ENCODE measurements around the gene CCDC97. TPM values are rescaled to one million over a fixed set of nuclear protein-coding genes. Genes with fewer than 3 reads are reported as not detected.

Gene CCDC97
- total RNA-seq, 1 experiment from 2014 or later, result 31.4 TPM

DNA sequence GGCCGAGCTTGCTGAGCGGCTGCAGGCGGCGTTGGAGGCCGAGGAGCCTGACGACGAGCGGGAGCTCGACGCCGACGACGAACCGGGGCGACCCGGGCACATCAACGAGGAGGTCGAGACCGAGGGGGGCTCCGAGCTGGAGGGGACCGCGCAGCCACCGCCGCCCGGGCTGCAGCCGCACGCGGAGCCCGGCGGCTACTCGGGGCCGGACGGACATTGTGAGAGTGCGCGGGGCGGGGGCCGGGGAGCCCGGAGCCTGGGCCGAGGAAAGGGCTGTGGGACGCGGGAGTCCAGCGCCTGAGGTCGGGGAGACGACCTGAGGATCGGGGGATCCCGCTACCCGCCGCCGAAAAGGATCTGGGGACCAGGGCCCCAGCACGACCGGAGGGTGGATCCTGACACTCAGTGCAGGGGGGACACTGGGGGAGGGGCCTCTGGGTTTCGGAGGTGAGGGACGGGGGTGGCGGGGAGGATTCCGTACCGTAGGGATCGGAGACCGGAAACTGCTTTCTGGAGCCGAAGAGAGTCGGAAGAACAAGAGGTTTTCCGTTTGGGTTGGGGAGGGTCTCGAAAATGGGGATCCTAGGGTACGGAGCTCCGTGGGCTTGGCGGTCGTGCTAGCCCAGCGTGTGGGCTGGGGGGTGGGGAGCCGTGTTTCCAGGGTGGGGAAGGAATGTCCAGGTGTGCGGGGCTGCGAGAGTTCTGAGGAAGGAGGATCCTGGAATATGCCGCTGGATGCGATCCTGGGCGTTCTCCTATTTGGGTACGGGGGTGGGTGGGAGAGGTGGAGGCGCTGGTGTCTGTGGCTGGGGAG lies 45.2 kb upstream of the CCDC97 start:
- ChIA-PET CTCF (interaction anchor here (0.7 to 5.7 kb wide), 11 partner anchors 16 to 445 kb away, joined by 3 to 95 read pairs (median 4); no protein-coding TSS in a partner anchor), POLR2A (interaction anchor here (0.8 to 3.2 kb wide), 9 partner anchors 16 to 99 kb away, joined by 3 to 24 read pairs (median 4); partner anchors contain the start of genes AXL, B9D2 and CYP2S1)
- Mint-ChIP-seq H3K27ac (peak overlapping the region; percentile 99), H3K36me3 (peaks cover 27% of the 10 kb centered on the region), H3K27me3 (ENCODE audit: low read depth) (no peaks in the 10 kb centered on the region; the same call in 1 of the 2 replicates), H3K4me3 (peak overlapping the region; percentile 95), H3K9me3 (no peaks in the 10 kb centered on the region), H3K4me1 (peaks cover 27% of the 10 kb centered on the region)
- DNase-seq (ENCODE audit: low spot score), result peak; percentile 46
- 0 out of 2 replicates have a peak, but pooled peaks have one; percentile 62 for TF ChIP-seq JUN (CRISPR knock-in tag; IDR thresholded peaks at IDR 0.05)
- TF ChIP-seq ZNF232 (CRISPR knock-in tag; IDR thresholded peaks at IDR 0.05), result 0 out of 2 replicates have a peak, but pooled peaks have one; percentile 32
- peak; percentile 7; the same call in 1 of the 2 replicates for TF ChIP-seq ELF4 (CRISPR knock-in tag; IDR thresholded peaks at IDR 0.05; ENCODE audit: low read depth)
- TF ChIP-seq ZNF423 (CRISPR knock-in tag; IDR thresholded peaks at IDR 0.05), result no peak
- TF ChIP-seq, protein P1, sequence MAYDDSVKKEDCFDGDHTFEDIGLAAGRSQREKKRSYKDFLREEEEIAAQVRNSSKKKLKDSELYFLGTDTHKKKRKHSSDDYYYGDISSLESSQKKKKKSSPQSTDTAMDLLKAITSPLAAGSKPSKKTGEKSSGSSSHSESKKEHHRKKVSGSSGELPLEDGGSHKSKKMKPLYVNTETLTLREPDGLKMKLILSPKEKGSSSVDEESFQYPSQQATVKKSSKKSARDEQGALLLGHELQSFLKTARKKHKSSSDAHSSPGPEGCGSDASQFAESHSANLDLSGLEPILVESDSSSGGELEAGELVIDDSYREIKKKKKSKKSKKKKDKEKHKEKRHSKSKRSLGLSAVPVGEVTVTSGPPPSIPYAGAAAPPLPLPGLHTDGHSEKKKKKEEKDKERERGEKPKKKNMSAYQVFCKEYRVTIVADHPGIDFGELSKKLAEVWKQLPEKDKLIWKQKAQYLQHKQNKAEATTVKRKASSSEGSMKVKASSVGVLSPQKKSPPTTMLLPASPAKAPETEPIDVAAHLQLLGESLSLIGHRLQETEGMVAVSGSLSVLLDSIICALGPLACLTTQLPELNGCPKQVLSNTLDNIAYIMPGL (CRISPR knock-in tag; IDR thresholded peaks at IDR 0.05), result peak; percentile 38; the same call in 1 of the 2 replicates
- TF ChIP-seq, protein P2, sequence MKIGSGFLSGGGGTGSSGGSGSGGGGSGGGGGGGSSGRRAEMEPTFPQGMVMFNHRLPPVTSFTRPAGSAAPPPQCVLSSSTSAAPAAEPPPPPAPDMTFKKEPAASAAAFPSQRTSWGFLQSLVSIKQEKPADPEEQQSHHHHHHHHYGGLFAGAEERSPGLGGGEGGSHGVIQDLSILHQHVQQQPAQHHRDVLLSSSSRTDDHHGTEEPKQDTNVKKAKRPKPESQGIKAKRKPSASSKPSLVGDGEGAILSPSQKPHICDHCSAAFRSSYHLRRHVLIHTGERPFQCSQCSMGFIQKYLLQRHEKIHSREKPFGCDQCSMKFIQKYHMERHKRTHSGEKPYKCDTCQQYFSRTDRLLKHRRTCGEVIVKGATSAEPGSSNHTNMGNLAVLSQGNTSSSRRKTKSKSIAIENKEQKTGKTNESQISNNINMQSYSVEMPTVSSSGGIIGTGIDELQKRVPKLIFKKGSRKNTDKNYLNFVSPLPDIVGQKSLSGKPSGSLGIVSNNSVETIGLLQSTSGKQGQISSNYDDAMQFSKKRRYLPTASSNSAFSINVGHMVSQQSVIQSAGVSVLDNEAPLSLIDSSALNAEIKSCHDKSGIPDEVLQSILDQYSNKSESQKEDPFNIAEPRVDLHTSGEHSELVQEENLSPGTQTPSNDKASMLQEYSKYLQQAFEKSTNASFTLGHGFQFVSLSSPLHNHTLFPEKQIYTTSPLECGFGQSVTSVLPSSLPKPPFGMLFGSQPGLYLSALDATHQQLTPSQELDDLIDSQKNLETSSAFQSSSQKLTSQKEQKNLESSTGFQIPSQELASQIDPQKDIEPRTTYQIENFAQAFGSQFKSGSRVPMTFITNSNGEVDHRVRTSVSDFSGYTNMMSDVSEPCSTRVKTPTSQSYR (CRISPR knock-in tag; IDR thresholded peaks at IDR 0.05), result no peak
- TF ChIP-seq, protein P3, sequence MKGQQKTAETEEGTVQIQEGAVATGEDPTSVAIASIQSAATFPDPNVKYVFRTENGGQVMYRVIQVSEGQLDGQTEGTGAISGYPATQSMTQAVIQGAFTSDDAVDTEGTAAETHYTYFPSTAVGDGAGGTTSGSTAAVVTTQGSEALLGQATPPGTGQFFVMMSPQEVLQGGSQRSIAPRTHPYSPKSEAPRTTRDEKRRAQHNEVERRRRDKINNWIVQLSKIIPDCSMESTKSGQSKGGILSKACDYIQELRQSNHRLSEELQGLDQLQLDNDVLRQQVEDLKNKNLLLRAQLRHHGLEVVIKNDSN (CRISPR knock-in tag; IDR thresholded peaks at IDR 0.05), result peak; percentile 50
- ATAC-seq, result no peak

DNA sequence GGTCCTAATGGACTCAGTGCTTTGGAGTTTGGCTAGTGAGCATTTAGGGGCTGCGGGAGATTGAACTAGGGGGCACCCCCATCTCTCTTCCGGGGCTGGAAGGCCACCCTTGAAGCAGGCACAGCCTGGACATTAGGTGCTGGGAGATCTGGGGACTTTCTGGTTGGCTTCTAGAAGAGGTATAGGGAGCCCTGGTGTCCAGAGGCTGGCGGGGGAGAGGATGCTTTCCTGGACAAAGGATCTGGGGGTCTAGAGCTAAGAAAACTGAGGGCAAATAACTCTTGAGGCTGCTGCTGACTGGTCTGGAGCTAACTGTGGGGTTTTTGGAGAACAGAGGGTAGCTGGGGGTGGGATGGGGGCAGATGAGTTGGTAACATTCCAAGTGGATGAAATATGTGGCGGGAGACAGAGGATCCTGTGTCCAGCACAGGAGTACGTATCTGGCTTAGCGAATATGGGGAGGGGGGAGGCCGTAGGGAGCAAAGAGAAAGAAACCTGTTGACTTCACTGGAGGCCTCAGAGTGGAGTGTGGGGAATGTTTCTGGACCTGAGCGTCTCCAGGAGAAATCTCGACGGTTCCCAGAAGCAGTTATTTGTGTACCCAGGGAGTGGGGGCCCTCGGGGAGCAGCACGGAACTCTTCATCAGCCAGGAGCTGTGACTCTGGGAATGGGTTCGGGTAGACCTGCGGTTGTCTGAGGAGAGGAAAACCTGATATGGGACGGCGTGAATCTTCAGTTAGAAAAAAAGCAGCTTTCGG lies 44.4 kb upstream of the CCDC97 start:
- Mint-ChIP-seq H3K4me3 (peak overlapping the region; percentile 95), H3K36me3 (peaks cover 26% of the 10 kb centered on the region), H3K9me3 (no peaks in the 10 kb centered on the region), H3K27ac (peak overlapping the region; percentile 97), H3K4me1 (peaks cover 27% of the 10 kb centered on the region), H3K27me3 (ENCODE audit: low read depth) (no peaks in the 10 kb centered on the region; the same call in 1 of the 2 replicates)
- no peak for ATAC-seq
- TF ChIP-seq, protein P4, sequence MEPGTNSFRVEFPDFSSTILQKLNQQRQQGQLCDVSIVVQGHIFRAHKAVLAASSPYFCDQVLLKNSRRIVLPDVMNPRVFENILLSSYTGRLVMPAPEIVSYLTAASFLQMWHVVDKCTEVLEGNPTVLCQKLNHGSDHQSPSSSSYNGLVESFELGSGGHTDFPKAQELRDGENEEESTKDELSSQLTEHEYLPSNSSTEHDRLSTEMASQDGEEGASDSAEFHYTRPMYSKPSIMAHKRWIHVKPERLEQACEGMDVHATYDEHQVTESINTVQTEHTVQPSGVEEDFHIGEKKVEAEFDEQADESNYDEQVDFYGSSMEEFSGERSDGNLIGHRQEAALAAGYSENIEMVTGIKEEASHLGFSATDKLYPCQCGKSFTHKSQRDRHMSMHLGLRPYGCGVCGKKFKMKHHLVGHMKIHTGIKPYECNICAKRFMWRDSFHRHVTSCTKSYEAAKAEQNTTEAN (CRISPR knock-in tag; IDR thresholded peaks at IDR 0.05), result no peak
- no peak for TF ChIP-seq ZNF138 (CRISPR knock-in tag; conservative IDR thresholded peaks at IDR 0.05)
- CTCF ChIA-PET, result interaction anchor here (1.0 to 5.7 kb wide), 2 partner anchors 43 to 62 kb away, joined by 5 to 95 read pairs; no protein-coding TSS in a partner anchor
- POLR2A ChIA-PET, result interaction anchor here (1.1 to 3.2 kb wide), 3 partner anchors 47 to 98 kb away, joined by 3 to 24 read pairs (median 6); partner anchors contain the start of genes AXL and B9D2
- DNase-seq (ENCODE audit: low spot score), result no peak

DNA sequence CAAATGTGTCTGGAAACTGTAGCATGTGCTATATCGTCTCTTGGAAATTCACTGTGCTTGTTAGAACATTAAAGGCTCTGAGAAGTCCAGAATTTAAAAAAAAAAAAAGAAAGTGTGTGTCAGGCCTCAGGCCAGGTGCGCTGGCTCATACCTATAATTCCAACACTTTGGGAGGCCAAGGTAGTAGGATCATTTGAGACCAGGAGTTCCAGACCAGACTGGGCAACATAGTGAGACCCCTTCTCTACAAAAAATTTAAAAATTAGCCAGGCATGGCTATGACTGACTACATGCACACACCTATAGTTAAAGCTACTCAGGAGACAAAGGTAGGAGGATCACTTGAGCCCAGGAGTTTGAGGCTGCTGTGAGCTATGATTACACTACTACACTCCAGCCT lies 40.9 kb upstream of the CCDC97 start:
- ATAC-seq (no peak), DNase-seq (ENCODE audit: low spot score) (no peak)
- Mint-ChIP-seq H3K27ac (no peak overlapping the region), H3K4me3 (no peak overlapping the region), H3K4me1 (peaks cover 21% of the 10 kb centered on the region), H3K9me3 (no peaks in the 10 kb centered on the region), H3K36me3 (peaks cover 61% of the 10 kb centered on the region), H3K27me3 (ENCODE audit: low read depth) (no peaks in the 10 kb centered on the region)
- TF ChIP-seq ZNF121 (CRISPR knock-in tag; IDR thresholded peaks at IDR 0.05) (peak; percentile 55; the same call in 1 of the 2 replicates), MXD4 (CRISPR knock-in tag; IDR thresholded peaks at IDR 0.05; ENCODE audit: borderline replicate concordance) (no peak)
- POLR2A ChIA-PET, result no interaction called here
- CTCF ChIA-PET, result interaction anchor here (0.8 kb wide), 1 partner anchor 40 kb away, joined by 4 read pairs; no protein-coding TSS in a partner anchor
